Neuronal stem cell (in vitro differentiated cells): ENCODE results near the gene P4HB.

Experiments
- DNase-seq: peaks from one replicate; pipeline ENCODE4 v3.0.0-alpha.2; 2013; ENCODE audit warnings: low spot score
- H2AFZ ChIP-seq: one replicate; pipeline ENCODE4 v1.6.1; 2013; ENCODE audit warnings: mild to moderate bottlenecking, low read length, inconsistent platforms
- H2AK5ac ChIP-seq: 2 replicates; pipeline ENCODE4 v1.6.1; 2013; ENCODE audit warnings: low read depth, mild to moderate bottlenecking, inconsistent platforms, low read length, moderate library complexity, mixed read lengths
- H2BK120ac ChIP-seq: 2 replicates; pipeline ENCODE4 v1.6.1; 2013; ENCODE audit warnings: low read depth, mild to moderate bottlenecking, inconsistent platforms, low read length, moderate library complexity, mixed read lengths
- H2BK12ac ChIP-seq: one replicate; pipeline ENCODE4 v1.6.1; 2013; ENCODE audit warnings: low read length, inconsistent platforms
- H2BK15ac ChIP-seq: 2 replicates; pipeline ENCODE4 v1.6.1; 2013; ENCODE audit warnings: mild to moderate bottlenecking, low read length, inconsistent platforms, mixed read lengths
- H2BK5ac ChIP-seq: one replicate; pipeline ENCODE4 v1.6.1; 2013; ENCODE audit warnings: inconsistent platforms, mild to moderate bottlenecking, low read length, moderate library complexity
- H3K14ac ChIP-seq: one replicate; pipeline ENCODE4 v1.6.1; 2013; ENCODE audit warnings: low read length, inconsistent platforms
- H3K18ac ChIP-seq: 2 replicates; pipeline ENCODE4 v1.6.1; 2013; ENCODE audit warnings: low read length, inconsistent platforms
- H3K23ac ChIP-seq: 2 replicates; pipeline ENCODE4 v1.6.1; 2013; ENCODE audit warnings: low read depth, mild to moderate bottlenecking, mixed read lengths, low read length, inconsistent platforms; ENCODE audit not compliant: poor library complexity
- H3K27ac ChIP-seq: replicated peaks from 3 replicates; pipeline ENCODE4 v1.5.1; 2013; ENCODE audit warnings: low read length, inconsistent platforms
- H3K27me3 ChIP-seq, 3 experiments: 2 replicates each; pipeline ENCODE4 v1.6.1; 2013; ENCODE audit warnings: low read length in 3 of 3, mild to moderate bottlenecking in 2 of 3, inconsistent platforms in 1 of 3, low read depth in 1 of 3, mixed read lengths in 1 of 3, moderate library complexity in 1 of 3; ENCODE audit not compliant: control insufficient read depth in 3 of 3, insufficient read depth in 3 of 3
- H3K36me3 ChIP-seq, 2 donors: replicated peaks in 1 of 2; 2 replicates each; pipeline ENCODE4 v1.6.1; 2013; ENCODE audit warnings: low read length in 2 of 2; ENCODE audit not compliant: control insufficient read depth in 2 of 2, insufficient read depth in 2 of 2
- H3K4ac ChIP-seq: 2 replicates; pipeline ENCODE4 v1.6.1; 2013; ENCODE audit warnings: inconsistent platforms, mild to moderate bottlenecking, low read length, moderate library complexity
- H3K4me1 ChIP-seq, 2 donors: 1 replicate in 1 of 2; 2 replicates in 1 of 2; pipeline ENCODE4 v1.6.1; 2013; ENCODE audit warnings: low read length in 2 of 2, low read depth in 1 of 2; ENCODE audit not compliant: control insufficient read depth in 2 of 2, insufficient read depth in 1 of 2
- H3K4me2 ChIP-seq: one replicate; pipeline ENCODE4 v1.6.1; 2013; ENCODE audit warnings: mild to moderate bottlenecking, low read length, inconsistent platforms; ENCODE audit not compliant: insufficient read depth, poor library complexity, severe bottlenecking
- H3K4me3 ChIP-seq, 2 donors: 2 replicates each; pipeline ENCODE4 v1.5.1; 2013; ENCODE audit warnings: low read length in 2 of 2, mild to moderate bottlenecking in 2 of 2, inconsistent platforms in 1 of 2, moderate library complexity in 1 of 2
- H3K79me1 ChIP-seq: one replicate; pipeline ENCODE4 v1.6.1; 2013; ENCODE audit warnings: low read depth, mild to moderate bottlenecking, inconsistent platforms, low read length, moderate library complexity
- H3K9ac ChIP-seq: one replicate; pipeline ENCODE4 v1.6.1; 2013; ENCODE audit warnings: mild to moderate bottlenecking, low read depth, low read length, inconsistent platforms; ENCODE audit not compliant: poor library complexity
- H3K9me3 ChIP-seq, 2 donors: replicated peaks in 1 of 2; 2 replicates each; pipeline versions ENCODE3 to v1.6.1; 2013; ENCODE audit warnings: low read length in 2 of 2, mild to moderate bottlenecking in 2 of 2, inconsistent platforms in 1 of 2, low read depth in 1 of 2, mixed read lengths in 1 of 2, moderate library complexity in 1 of 2; ENCODE audit not compliant: control insufficient read depth in 2 of 2, insufficient read depth in 1 of 2
- H4K8ac ChIP-seq: one replicate; pipeline ENCODE4 v1.6.1; 2013; ENCODE audit warnings: low read depth, mild to moderate bottlenecking, inconsistent platforms, low read length, moderate library complexity
- H4K91ac ChIP-seq: one replicate; pipeline ENCODE4 v1.6.1; 2013; ENCODE audit warnings: low read length, low read depth, mild to moderate bottlenecking, inconsistent platforms; ENCODE audit not compliant: poor library complexity
- WGBS, 2 donors: extraction: QIAGEN DNeasy Blood & Tissue Kit; methylation state at CpG; one replicate each; pipeline ENCODE4 v1.1.7; 2013; ENCODE audit warnings: missing lambda C conversion rate in 2 of 2, mixed read lengths in 1 of 2; ENCODE audit not compliant: insufficient read length in 2 of 2, insufficient replicate concordance in 1 of 2; ENCODE audit errors: extremely low coverage in 2 of 2; 5-methylcytosine and 5-hydroxymethylcytosine counted together

Gene P4HB

GRCh38 chr17:81815646-81815986 is 44.7 kb downstream of the P4HB start:
- peak overlapping the region; percentile 89 for H2BK15ac ChIP-seq
- H3K18ac ChIP-seq: no peak overlapping the region
- H3K14ac ChIP-seq: no peak overlapping the region
- no peak overlapping the region for H2BK120ac ChIP-seq
- H2BK5ac ChIP-seq: no peak overlapping the region
- H3K79me1 ChIP-seq: peaks cover 2% of the 10 kb centered on the region
- H4K91ac ChIP-seq: no peak overlapping the region
- H3K27me3 ChIP-seq: peaks cover 0 to 11% (median 0%) of the 10 kb centered on the region in 3 experiments
- no peak overlapping the region for H3K4me3 ChIP-seq
- no peak overlapping the region for H3K23ac ChIP-seq
- WGBS, 2 donors: no CpG with 5 or more reads among the region's 2 CpGs
- H3K4me1 ChIP-seq: peaks cover 3 to 8% of the 10 kb centered on the region in 2 donors
- H2BK12ac ChIP-seq: no peak overlapping the region
- H2AK5ac ChIP-seq: peak overlapping the region; percentile 20
- H3K4ac ChIP-seq: no peak overlapping the region
- H4K8ac ChIP-seq: no peak overlapping the region
- H3K27ac ChIP-seq: no peak overlapping the region
- H3K36me3 ChIP-seq: no peaks in the 10 kb centered on the region
- no peak for DNase-seq
- no peak overlapping the region for H3K9ac ChIP-seq
- no peak overlapping the region for H2AFZ ChIP-seq
- H3K9me3 ChIP-seq: no peaks in the 10 kb centered on the region
- H3K4me2 ChIP-seq: no peak overlapping the region

GRCh38 chr17:81814748-81815645 is 45.3 kb downstream of the P4HB start:
- Histone ChIP-seq H4K91ac (no peak overlapping the region), H3K4me2 (no peak overlapping the region), H3K4me3 (no peak overlapping the region), H2BK15ac (peak overlapping the region; percentile 89), H3K4me1 (peaks cover 3 to 7% of the 10 kb centered on the region in 2 donors), H3K18ac (peak overlapping the region; percentile 85), H3K9me3 (no peaks in the 10 kb centered on the region), H3K14ac (peak overlapping the region; percentile 38), H2AFZ (no peak overlapping the region), H3K27ac (no peak overlapping the region), H4K8ac (no peak overlapping the region), H3K79me1 (peaks cover 2% of the 10 kb centered on the region), H3K23ac (no peak overlapping the region), H3K4ac (no peak overlapping the region), H3K36me3 (no peaks in the 10 kb centered on the region), H2AK5ac (peak overlapping the region; percentile 20), H3K27me3 (peaks cover 0 to 15% (median 0%) of the 10 kb centered on the region in 3 experiments), H2BK5ac (peak overlapping the region; percentile 39), H2BK120ac (no peak overlapping the region), H3K9ac (no peak overlapping the region), H2BK12ac (no peak overlapping the region)
- WGBS, 2 donors: no CpG with 5 or more reads among the region's 24 CpGs
- DNase-seq: no peak

- Histone ChIP-seq H3K4ac (no peak overlapping the region), H3K4me1 (peaks cover 3 to 5% of the 10 kb centered on the region in 2 donors)
- no peak for DNase-seq
Observed at GRCh38 chr17:81813861-81814683, 46.3 kb downstream of the P4HB start.

GRCh38 chr17:81813371-81813684 is 47.0 kb downstream of the P4HB start:
- Histone ChIP-seq H4K91ac (no peak overlapping the region), H2BK5ac (no peak overlapping the region), H2BK15ac (peak overlapping the region; percentile 49), H4K8ac (no peak overlapping the region), H3K4ac (no peak overlapping the region), H2AFZ (no peak overlapping the region), H3K36me3 (no peaks in the 10 kb centered on the region), H3K9me3 (no peaks in the 10 kb centered on the region), H2BK12ac (no peak overlapping the region), H3K23ac (peak overlapping the region; percentile 73), H3K79me1 (peaks cover 7% of the 10 kb centered on the region), H3K14ac (peak overlapping the region; percentile 71), H2BK120ac (peak overlapping the region; percentile 47), H3K27ac (no peak overlapping the region), H2AK5ac (peak overlapping the region; percentile 63), H3K9ac (no peak overlapping the region), H3K27me3 (peaks cover 0 to 30% (median 3%) of the 10 kb centered on the region in 3 experiments), H3K4me2 (no peak overlapping the region), H3K4me1 (peaks cover 3% of the 10 kb centered on the region in 2 donors), H3K18ac (peak overlapping the region; percentile 17), H3K4me3 (no peak overlapping the region)
- no peak for DNase-seq
- WGBS, 2 donors: no CpG with 5 or more reads among the region's 15 CpGs

More at GRCh38 chr17:81813861-81814683, 46.3 kb downstream of the P4HB start:
- H3K79me1 ChIP-seq: peaks cover 5% of the 10 kb centered on the region
- no CpG with 5 or more reads among the region's 41 CpGs for WGBS, 2 donors
- H2BK120ac ChIP-seq: no peak overlapping the region
- no peak overlapping the region for H4K91ac ChIP-seq
- H2AK5ac ChIP-seq: peak overlapping the region; percentile 92
- peak overlapping the region; percentile 49 for H2BK15ac ChIP-seq
- H3K27ac ChIP-seq: no peak overlapping the region
- H2BK5ac ChIP-seq: no peak overlapping the region
- H3K18ac ChIP-seq: peak overlapping the region; percentile 64
- H3K9me3 ChIP-seq: no peaks in the 10 kb centered on the region
- H2BK12ac ChIP-seq: peak overlapping the region; percentile 58
- no peak overlapping the region for H3K4me3 ChIP-seq
- H3K9ac ChIP-seq: peak overlapping the region; percentile 44
- H3K4me2 ChIP-seq: no peak overlapping the region
- H3K23ac ChIP-seq: peak overlapping the region; percentile 73
- no peak overlapping the region for H2AFZ ChIP-seq
- no peaks in the 10 kb centered on the region for H3K36me3 ChIP-seq
- peaks cover 0 to 24% (median 1%) of the 10 kb centered on the region in 3 experiments for H3K27me3 ChIP-seq
- H4K8ac ChIP-seq: no peak overlapping the region
- H3K14ac ChIP-seq: peak overlapping the region; percentile 89
